ENCODE measurements around the gene NPHP4.

- TF ChIP-seq CTCF (IDR thresholded peaks at IDR 0.05), result no peak
- TF ChIP-seq POLR2A (IDR thresholded peaks at IDR 0.05), result no peak
These were observed 40.9 kb upstream of the NPHP4 start for GRCh38 chr1:6033124-6033523.
